ENCODE measurements around the gene EIF3F. TPM values are rescaled to one million over a fixed set of nuclear protein-coding genes. Genes with fewer than 3 reads are reported as not detected.

Gene EIF3F
- total and polyA plus RNA-seq, 10 of the 15 experiments (the other 5 are each of a cell fraction or from before 2014, with no cell fraction given) = 81.3 to 461 (median 213) TPM

GRCh38 chr11:8009856-8010255, 22.7 kb downstream of the EIF3F start:
- intact Hi-C loops (cut with micrococcal nuclease; ENCODE audit: unreplicated experiment) (no loop called here), in situ Hi-C loops (cut with MboI) (loop anchor here (5.0 kb wide), 1 partner anchor 87 kb away; no protein-coding TSS in a partner anchor)
- ChIA-PET POLR2A (no interaction called here), RAD21 (ENCODE audit: unreplicated experiment) (no interaction called here), CTCF (interaction anchor here (1.2 to 2.6 kb wide), 3 partner anchors 77 to 90 kb away, joined by 3 to 12 read pairs (median 4); no protein-coding TSS in a partner anchor), SMC1A (ENCODE audit: uncharacterized antibody, unreplicated experiment) (interaction anchor here (0.6 to 1.1 kb wide), 2 partner anchors 85 to 90 kb away, joined by 3 to 4 read pairs; no protein-coding TSS in a partner anchor)
- BruUV-seq (replicated peaks) = no TSS peak
- H3K27ac ChIP-seq (ENCODE audit: control insufficient read depth, insufficient read depth) = no peak overlapping the region
- no peak for ATAC-seq
- H3K4me2 ChIP-seq (ENCODE audit: control insufficient read depth, insufficient read depth) = no peak overlapping the region
- no peaks in the 10 kb centered on the region for H3K79me2 ChIP-seq (ENCODE audit: control insufficient read depth, insufficient read depth, low read length)
- no peaks in the 10 kb centered on the region for H4K20me1 ChIP-seq (ENCODE audit: control insufficient read depth, insufficient read depth)
- FAIRE-seq = no peak
- H3K4me3 ChIP-seq = no peak overlapping the region
- no peak overlapping the region for H3K9ac ChIP-seq (ENCODE audit: control insufficient read depth, insufficient read depth, low read length)
- no peaks in the 10 kb centered on the region for H3K4me1 ChIP-seq (ENCODE audit: control insufficient read depth, insufficient read depth, low read length)
- no peak for TF ChIP-seq TAF1 (IDR thresholded peaks at IDR 0.05; ENCODE audit: borderline replicate concordance, low read depth, low read length)
- TF ChIP-seq CBFB (IDR thresholded peaks at IDR 0.05; ENCODE audit: low read depth) = no peak
- no peak for TF ChIP-seq JUNB (IDR thresholded peaks at IDR 0.05)
- no peak for TF ChIP-seq MTA3 (IDR thresholded peaks at IDR 0.05; ENCODE audit: borderline replicate concordance, low read length)
- TF ChIP-seq SIN3A (IDR thresholded peaks at IDR 0.05; ENCODE audit: low read depth, low read length) = no peak
- no peak for TF ChIP-seq EZH2 (IDR thresholded peaks at IDR 0.05; ENCODE audit: borderline replicate concordance, control insufficient read depth, low read depth, low read length)
- no peak for TF ChIP-seq MYC (IDR thresholded peaks at IDR 0.05; ENCODE audit: insufficient read depth, insufficient read length, insufficient replicate concordance, low read length, severe bottlenecking)
- no peak for TF ChIP-seq FOS (IDR thresholded peaks at IDR 0.05; ENCODE audit: borderline replicate concordance, extremely low read depth, insufficient read length)
- TF ChIP-seq HSF1 (IDR thresholded peaks at IDR 0.05; ENCODE audit: low read depth, low read length) = no peak
- no peak for TF ChIP-seq ZBTB11 (CRISPR knock-in tag; IDR thresholded peaks at IDR 0.05)
- TF ChIP-seq BCL11A (IDR thresholded peaks at IDR 0.05; ENCODE audit: low read depth, low read length) = no peak
- TF ChIP-seq YBX1 (IDR thresholded peaks at IDR 0.05) = no peak
- TF ChIP-seq IRF5 (IDR thresholded peaks at IDR 0.05; ENCODE audit: borderline replicate concordance) = no peak
- no peak for TF ChIP-seq CEBPZ (IDR thresholded peaks at IDR 0.05; ENCODE audit: low read depth, low read length)
- TF ChIP-seq ZNF274 (IDR thresholded peaks at IDR 0.05; ENCODE audit: insufficient read depth, insufficient read length) = no peak
- no peak overlapping the region for H2AFZ ChIP-seq (ENCODE audit: control insufficient read depth, low read depth, low read length)
- no peak for DNase-seq (ENCODE audit: low read depth, low spot score)
- 77% methylated on average over 3 of the region's 3 CpGs for WGBS (ENCODE audit: insufficient coverage, insufficient replicate concordance, low lambda C conversion rate, missing lambda C conversion rate)
- H3K9me3 ChIP-seq (replicated peaks; ENCODE audit: control insufficient read depth, insufficient read depth, low read length) = no peaks in the 10 kb centered on the region
- H3K27me3 ChIP-seq (replicated peaks in 1 of 2; ENCODE audit: control insufficient read depth in 2 of 2, insufficient read depth in 2 of 2, low read length in 1 of 2) = no peaks in the 10 kb centered on the region; a peak in 1 of 4 replicates
- H3K36me3 ChIP-seq (ENCODE audit: control insufficient read depth in 2 of 2, insufficient read depth in 2 of 2, low read length in 1 of 2) = no peaks in the 10 kb centered on the region
